Neural crest cell (in vitro differentiated cells): ENCODE data around the gene CACNB4. TPM values are rescaled to one million over a fixed set of nuclear protein-coding genes. Genes with fewer than 3 reads are reported as not detected.

Experiments used
- DNase-seq: peaks from one replicate; pipeline ENCODE4 v3.0.0; 2021; ENCODE audit warnings: low read depth, mixed read lengths, low spot score
- H3K27ac Mint-ChIP-seq: one replicate; pipeline ENCODE4 v1.8.0; 2021; ENCODE audit warnings: mild to moderate bottlenecking, mixed read lengths; ENCODE audit not compliant: unreplicated experiment
- H3K27me3 Mint-ChIP-seq: 2 replicates; pipeline ENCODE4 v1.8.0; 2021; ENCODE audit warnings: low read depth, mild to moderate bottlenecking, mixed read lengths
- H3K36me3 Mint-ChIP-seq: 2 replicates; pipeline ENCODE4 v1.8.0; 2021; ENCODE audit warnings: low read depth, mild to moderate bottlenecking, mixed read lengths
- H3K4me1 Mint-ChIP-seq: 2 replicates; pipeline ENCODE4 v1.8.0; 2021; ENCODE audit warnings: mixed read lengths
- H3K4me3 Mint-ChIP-seq: one replicate; pipeline ENCODE4 v1.8.0; 2021; ENCODE audit warnings: mild to moderate bottlenecking, mixed read lengths
- H3K9me3 Mint-ChIP-seq: 2 replicates; pipeline ENCODE4 v1.8.0; 2021; ENCODE audit warnings: mixed read lengths
- total RNA-seq: library from RNA; stranded (reverse); gene quantifications from 2 replicates; pipeline ENCODE4 v1.2.1, GENCODE V29; 2021
- TF ChIP-seq, protein P1 (sequence below): fragments of 200-600 bp; sonication (generic); conservative IDR thresholded peaks from 2 replicates; pipeline ENCODE4 v1.5.0; 2021; ENCODE audit warnings: antibody characterized with exemption, mild to moderate bottlenecking

Gene CACNB4
- total RNA-seq, 1 donor from 2014 or later = 6.9 TPM

DNA sequence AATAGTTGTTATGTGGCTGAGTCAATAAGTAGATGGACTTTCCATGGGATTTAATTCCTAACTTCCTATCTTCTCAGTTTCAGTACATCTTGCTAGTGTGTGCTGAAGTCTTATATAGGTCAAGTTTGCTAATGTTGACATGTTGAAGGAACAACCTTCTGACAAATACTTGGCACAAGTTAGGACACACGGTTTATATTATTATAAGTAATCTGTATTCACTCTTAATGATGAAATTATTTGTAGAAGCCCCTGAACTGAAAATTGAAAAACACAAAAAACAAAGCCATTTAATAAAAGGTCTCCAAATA, 289.8 kb downstream of the CACNB4 start:
- Mint-ChIP-seq H3K27ac (no peak overlapping the region), H3K9me3 (no peaks in the 10 kb centered on the region), H3K27me3 (no peaks in the 10 kb centered on the region), H3K36me3 (peaks cover 21% of the 10 kb centered on the region), H3K4me1 (no peaks in the 10 kb centered on the region), H3K4me3 (no peak overlapping the region)
- TF ChIP-seq, protein P1, sequence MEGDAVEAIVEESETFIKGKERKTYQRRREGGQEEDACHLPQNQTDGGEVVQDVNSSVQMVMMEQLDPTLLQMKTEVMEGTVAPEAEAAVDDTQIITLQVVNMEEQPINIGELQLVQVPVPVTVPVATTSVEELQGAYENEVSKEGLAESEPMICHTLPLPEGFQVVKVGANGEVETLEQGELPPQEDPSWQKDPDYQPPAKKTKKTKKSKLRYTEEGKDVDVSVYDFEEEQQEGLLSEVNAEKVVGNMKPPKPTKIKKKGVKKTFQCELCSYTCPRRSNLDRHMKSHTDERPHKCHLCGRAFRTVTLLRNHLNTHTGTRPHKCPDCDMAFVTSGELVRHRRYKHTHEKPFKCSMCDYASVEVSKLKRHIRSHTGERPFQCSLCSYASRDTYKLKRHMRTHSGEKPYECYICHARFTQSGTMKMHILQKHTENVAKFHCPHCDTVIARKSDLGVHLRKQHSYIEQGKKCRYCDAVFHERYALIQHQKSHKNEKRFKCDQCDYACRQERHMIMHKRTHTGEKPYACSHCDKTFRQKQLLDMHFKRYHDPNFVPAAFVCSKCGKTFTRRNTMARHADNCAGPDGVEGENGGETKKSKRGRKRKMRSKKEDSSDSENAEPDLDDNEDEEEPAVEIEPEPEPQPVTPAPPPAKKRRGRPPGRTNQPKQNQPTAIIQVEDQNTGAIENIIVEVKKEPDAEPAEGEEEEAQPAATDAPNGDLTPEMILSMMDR = no peak
- no peak for DNase-seq

DNA sequence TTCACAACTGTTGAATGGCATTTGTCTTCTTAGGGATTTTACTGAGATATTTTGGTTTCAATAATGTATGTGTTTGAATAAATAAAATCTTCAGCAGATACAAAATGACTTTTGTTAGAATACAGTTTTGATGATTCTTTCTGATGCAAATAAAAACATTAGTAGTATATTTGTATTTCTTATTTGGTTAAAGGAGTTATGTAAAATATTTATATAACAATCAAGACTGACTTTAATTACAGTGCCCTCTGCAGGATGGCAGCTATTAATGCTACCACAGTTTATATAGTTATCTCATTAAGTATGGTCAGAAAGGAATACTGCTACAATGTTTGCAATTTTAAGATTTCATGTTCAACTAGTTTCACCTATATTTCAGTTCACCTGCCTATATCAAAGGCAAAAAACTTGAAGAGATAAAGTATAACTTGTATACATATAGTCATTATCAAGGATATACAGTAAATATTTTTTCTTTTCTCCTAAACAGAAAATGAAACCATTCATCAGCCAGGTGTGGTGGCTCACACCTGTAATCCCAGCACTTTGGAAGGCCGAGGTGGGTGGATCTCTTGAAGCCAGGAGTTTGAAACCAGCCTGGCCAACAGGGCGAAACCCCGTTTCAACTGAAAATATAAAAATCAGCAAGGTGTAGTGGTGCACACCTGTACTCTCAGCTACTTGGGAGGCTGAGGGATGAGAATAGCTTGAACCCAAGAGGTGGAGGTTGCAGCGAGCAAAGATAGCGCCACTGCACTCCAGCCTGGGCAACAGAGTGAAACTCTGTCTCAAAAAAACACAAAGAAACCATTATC, 290.4 kb downstream of the CACNB4 start:
- TF ChIP-seq, protein P1 = peak; percentile 71
- no peak for DNase-seq
- H3K36me3 Mint-ChIP-seq = peaks cover 23% of the 10 kb centered on the region
- H3K27ac Mint-ChIP-seq = no peak overlapping the region
- no peaks in the 10 kb centered on the region for H3K4me1 Mint-ChIP-seq
- no peak overlapping the region for H3K4me3 Mint-ChIP-seq
- H3K27me3 Mint-ChIP-seq = no peaks in the 10 kb centered on the region
- no peaks in the 10 kb centered on the region for H3K9me3 Mint-ChIP-seq

DNA sequence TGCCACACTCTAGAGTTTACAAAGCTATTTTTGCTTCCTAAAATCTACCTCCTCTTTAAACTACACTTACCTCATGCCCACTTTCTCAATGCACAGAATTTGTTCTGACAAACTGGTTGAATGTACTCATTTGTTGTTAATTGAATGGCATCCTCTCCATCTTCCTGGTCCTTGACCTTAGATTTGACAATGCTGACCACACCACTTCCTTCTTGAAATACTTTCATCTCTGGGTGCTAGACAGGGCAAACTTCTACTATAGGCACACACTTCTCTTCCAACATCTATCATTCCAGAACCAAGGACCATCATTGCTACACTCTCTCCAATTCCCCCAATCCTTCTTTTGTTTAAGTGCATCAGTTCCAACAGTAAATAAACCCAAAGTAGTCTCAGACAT, 292.9 kb downstream of the CACNB4 start:
- no peak overlapping the region for H3K4me3 Mint-ChIP-seq
- H3K4me1 Mint-ChIP-seq = no peaks in the 10 kb centered on the region
- H3K27me3 Mint-ChIP-seq = no peaks in the 10 kb centered on the region
- H3K27ac Mint-ChIP-seq = no peak overlapping the region
- TF ChIP-seq, protein P1 = no peak
- H3K36me3 Mint-ChIP-seq = peaks cover 14% of the 10 kb centered on the region
- DNase-seq = no peak
- H3K9me3 Mint-ChIP-seq = no peaks in the 10 kb centered on the region

DNA sequence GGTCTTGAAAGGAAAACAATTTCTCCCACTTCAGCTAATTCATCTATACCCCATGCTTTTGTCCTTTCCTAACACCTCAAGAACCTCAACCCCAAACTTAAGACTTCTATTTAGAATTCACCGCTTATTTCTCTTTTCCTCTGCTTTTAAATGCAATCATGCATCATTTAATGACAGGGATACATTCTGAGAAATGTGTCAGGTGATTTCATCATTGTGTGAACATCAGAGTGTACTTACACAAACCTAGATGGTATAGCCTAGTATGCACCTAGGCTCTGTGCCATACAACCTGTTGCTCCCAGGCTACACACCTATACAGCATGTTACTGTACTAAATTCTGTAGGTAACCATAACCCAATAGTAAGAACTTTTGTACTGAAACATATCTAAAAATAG, 293.5 kb downstream of the CACNB4 start:
- H3K27me3 Mint-ChIP-seq = no peaks in the 10 kb centered on the region
- H3K4me1 Mint-ChIP-seq = peaks cover 3% of the 10 kb centered on the region
- no peak for DNase-seq
- no peaks in the 10 kb centered on the region for H3K9me3 Mint-ChIP-seq
- H3K4me3 Mint-ChIP-seq = no peak overlapping the region
- no peak overlapping the region for H3K27ac Mint-ChIP-seq
- TF ChIP-seq, protein P1 = no peak
- peaks cover 7% of the 10 kb centered on the region for H3K36me3 Mint-ChIP-seq

DNA sequence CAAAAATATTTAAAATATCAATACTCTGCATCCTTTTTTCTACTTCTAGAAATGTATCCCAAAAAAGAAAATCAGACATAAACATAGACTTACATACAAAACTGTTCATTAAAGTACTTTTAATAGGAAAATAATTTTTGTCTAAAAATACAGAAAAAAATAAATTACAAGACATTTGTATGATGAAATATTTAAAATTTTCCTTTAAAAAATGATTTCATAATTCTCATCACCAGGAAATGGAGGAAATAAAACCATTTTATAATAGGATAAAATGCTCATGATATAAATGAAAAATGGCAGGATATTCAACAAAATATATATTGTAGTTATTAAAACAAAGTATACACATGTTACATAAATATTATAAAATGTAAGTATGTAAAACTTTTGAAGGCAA, 295.0 kb downstream of the CACNB4 start:
- Mint-ChIP-seq H3K9me3 (no peaks in the 10 kb centered on the region), H3K27ac (no peak overlapping the region), H3K4me1 (peaks cover 4% of the 10 kb centered on the region), H3K4me3 (no peak overlapping the region), H3K36me3 (peaks cover 6% of the 10 kb centered on the region), H3K27me3 (no peaks in the 10 kb centered on the region)
- DNase-seq = no peak
- TF ChIP-seq, protein P1 = no peak
